Fibroblast of the conjunctiva (primary cell): ENCODE measurements around the gene DAPP1.
A peak's percentile ranks its signal among the peaks of the same experiment; 100 is the strongest.

Source experiments
- DNase-seq: peaks from one replicate; pipeline ENCODE4 v3.0.0-alpha.2; 2010; ENCODE audit warnings: low read depth

Gene DAPP1

GRCh38 chr4:99853999-99854398, 37.4 kb downstream of the DAPP1 start:
- DNase-seq: no peak

GRCh38 chr4:99855678-99856077, 39.1 kb downstream of the DAPP1 start:
- DNase-seq: no peak

- peak; percentile 3 for DNase-seq
Measured at GRCh38 chr4:99856166-99856565, 39.5 kb downstream of the DAPP1 start.

- DNase-seq: no peak
Measured at GRCh38 chr4:99857307-99857706, 40.7 kb downstream of the DAPP1 start.

GRCh38 chr4:99859618-99860017, 43.0 kb downstream of the DAPP1 start:
- no peak for DNase-seq

GRCh38 chr4:99860521-99860920, 43.9 kb downstream of the DAPP1 start:
- no peak for DNase-seq

- DNase-seq: no peak
Measured at GRCh38 chr4:99861120-99861905, 44.7 kb downstream of the DAPP1 start.

GRCh38 chr4:99863804-99864203, 47.2 kb downstream of the DAPP1 start:
- no peak for DNase-seq

GRCh38 chr4:99868126-99868596, 51.5 kb downstream of the DAPP1 start:
- peak; percentile 63 for DNase-seq

GRCh38 chr4:99872570-99872969, 55.9 kb downstream of the DAPP1 start:
- no peak for DNase-seq

- DNase-seq: no peak
Measured at GRCh38 chr4:99875071-99875470, 58.4 kb downstream of the DAPP1 start.

- DNase-seq: no peak
Measured at GRCh38 chr4:99876946-99877345, 60.3 kb downstream of the DAPP1 start.

- DNase-seq: no peak
Measured at GRCh38 chr4:99878604-99879003, 62.0 kb downstream of the DAPP1 start.

- no peak for DNase-seq
Measured at GRCh38 chr4:99879458-99879857, 62.8 kb downstream of the DAPP1 start.

- peak; percentile 23 for DNase-seq
Measured at GRCh38 chr4:99885063-99885664, 68.5 kb downstream of the DAPP1 start.

GRCh38 chr4:99885687-99886086, 69.1 kb downstream of the DAPP1 start:
- DNase-seq: no peak

- no peak for DNase-seq
Measured at GRCh38 chr4:99886146-99886545, 69.5 kb downstream of the DAPP1 start.

GRCh38 chr4:99887837-99888236, 71.2 kb downstream of the DAPP1 start:
- DNase-seq: no peak

- DNase-seq: no peak
Measured at GRCh38 chr4:99891351-99891750, 74.7 kb downstream of the DAPP1 start.

- no peak for DNase-seq
Measured at GRCh38 chr4:99893029-99893428, 76.4 kb downstream of the DAPP1 start.

- DNase-seq: no peak
Measured at GRCh38 chr4:99893839-99894160, 77.2 kb downstream of the DAPP1 start.

- DNase-seq: peak; percentile 79
Measured at GRCh38 chr4:99894161-99894997, 77.8 kb downstream of the DAPP1 start, which contains the start of gene LAMTOR3. TSS of gene LAMTOR3 (minus strand) at chr4:99894427. CDS start at chr4:99893963, 464 bp downstream.

GRCh38 chr4:99894998-99895397, 78.4 kb downstream of the DAPP1 start:
- DNase-seq: no peak
